NCI-H2227 treated with DMSO at 0.1 percent for 48 hours (cell line): Measurements from ENCODE around the gene DLGAP1.
A peak's percentile ranks its signal among the peaks of the same experiment; 100 is the strongest.
"Not testable (repeated sequence)": the region's sequence is repeated elsewhere in the genome, so short reads cannot be mapped to it uniquely, and the experiment has no call there.

Experiments
- DNase-seq: peaks from one replicate; lab custom pipeline; 2025; lab: John Stamatoyannopoulos, UW

Gene DLGAP1

DNA sequence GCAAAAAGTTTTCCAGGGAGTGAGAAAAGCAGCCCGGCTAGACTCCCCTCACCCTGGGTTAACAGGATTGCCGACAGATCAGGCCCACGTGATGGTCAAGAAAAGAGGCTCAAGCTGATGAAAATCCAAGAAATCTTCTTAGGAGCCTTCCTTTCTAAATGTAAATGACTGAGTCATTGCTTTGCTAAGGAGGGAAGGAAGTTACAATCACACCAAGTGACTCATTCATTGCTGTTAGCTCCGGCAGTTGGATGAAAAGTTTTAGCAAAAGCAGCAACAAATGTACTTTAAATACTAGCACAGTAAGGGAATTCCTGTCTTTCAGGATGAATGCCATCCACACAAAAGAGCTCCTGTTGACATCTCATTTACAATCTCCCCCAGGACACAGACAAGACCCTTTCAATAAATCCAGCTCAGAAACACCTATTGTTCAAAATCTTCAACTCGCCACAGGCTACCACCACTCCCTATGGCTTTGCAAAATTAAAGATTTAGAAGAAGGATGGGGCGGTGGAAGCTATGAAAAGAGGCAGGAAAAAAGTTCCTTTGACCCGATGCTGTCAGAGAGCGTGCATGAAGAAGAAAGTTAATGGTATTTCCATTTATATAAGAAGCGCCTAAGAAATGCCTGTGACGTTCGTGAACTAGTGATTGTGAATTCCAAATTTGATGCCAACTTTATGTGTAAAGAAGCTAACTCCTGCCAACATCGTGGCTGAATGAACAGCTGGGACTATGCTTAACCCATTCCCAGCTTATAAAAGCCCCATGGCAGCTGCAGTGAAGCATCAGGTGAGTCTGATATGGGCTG lies 851.5 kb downstream of the DLGAP1 start:
- DNase-seq: no peak

DNA sequence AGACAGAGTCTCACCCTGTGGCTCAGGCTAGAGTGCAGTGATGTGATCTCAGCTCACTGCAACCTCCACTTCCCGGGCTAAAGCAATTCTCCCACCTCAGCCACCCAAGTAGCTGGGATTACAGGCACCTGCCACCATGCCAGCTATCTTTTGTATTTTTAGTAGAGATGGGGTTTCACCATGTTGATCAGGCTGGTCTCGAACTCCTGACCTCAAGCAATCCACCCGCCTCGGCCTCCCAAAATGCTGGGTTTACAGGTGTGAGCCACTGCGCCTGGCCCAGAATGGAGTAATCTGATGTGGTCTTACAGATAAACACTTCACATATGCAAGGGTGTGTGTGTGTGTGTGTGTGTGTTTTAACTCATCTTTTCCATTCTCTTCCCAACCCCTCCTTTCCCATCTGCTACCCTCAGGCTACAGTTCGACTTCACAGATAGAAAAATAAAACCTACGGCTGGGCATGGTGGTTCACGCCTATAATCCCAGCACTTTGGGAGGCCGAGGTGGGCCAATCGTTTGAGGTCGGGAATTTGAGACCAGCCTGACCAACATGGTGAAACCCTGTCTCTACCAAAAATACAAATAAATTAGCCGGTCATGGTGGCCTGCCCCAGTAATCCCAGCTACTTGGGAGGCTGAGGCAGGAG lies 853.9 kb downstream of the DLGAP1 start:
- DNase-seq: not testable (repeated sequence)

DNA sequence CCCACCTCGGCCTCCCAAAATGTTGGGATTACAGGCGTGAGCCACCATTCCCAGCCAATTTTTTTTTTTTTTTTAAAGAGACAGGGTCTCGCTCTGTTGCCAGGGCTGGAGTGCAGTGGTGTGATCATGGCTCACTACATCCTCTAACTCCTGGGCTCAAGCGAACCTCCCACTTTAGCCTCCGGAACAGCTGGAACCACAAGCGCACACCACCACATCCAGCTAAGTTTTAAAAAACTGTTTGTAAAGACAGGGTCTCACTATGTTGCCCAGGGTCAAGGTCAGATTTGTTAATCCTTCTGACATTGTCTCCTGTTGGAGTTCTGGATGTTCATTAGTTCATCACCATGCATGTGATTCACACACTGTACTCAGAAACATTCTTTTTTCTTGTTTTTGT lies 855.2 kb downstream of the DLGAP1 start:
- no peak for DNase-seq

DNA sequence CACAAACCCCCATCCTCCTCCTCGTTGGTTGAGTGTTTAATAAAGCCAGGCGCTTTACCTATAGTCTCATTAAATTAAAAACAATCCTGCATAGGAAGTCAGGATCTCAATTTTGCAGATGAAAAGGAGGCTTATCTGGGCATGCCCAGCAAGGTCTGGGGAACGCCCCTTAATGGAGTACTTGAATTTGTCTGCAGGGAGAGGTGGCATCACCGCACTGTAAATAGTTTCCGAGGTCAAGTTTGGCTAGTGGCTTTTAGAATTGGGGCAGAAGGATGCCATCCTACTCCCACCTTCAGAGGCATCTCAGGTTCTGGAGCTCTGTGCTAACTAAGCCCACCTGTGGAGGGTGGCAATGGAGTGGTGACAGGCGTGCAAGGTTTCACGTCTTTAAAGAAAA lies 855.9 kb downstream of the DLGAP1 start:
- DNase-seq: no peak

DNA sequence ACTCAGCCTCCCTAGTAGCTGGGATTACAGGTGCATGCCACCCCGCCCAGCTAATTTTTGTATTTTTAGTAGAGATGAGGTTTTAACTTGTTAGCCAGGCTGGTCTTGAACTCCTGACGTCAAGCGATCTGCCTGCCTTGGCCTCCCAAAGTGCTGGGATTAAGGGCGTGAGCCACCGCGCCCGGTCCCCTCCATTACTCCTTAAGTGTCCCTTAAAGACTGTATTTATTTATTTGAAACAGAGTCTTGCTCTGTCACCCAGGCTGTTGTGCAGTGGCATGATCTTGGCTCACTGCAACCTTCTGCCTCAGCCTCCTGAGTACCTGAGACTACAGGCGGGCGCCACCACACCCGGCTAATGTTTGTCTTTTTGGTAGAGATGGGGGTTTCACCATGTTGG lies 856.5 kb downstream of the DLGAP1 start:
- no peak for DNase-seq

DNA sequence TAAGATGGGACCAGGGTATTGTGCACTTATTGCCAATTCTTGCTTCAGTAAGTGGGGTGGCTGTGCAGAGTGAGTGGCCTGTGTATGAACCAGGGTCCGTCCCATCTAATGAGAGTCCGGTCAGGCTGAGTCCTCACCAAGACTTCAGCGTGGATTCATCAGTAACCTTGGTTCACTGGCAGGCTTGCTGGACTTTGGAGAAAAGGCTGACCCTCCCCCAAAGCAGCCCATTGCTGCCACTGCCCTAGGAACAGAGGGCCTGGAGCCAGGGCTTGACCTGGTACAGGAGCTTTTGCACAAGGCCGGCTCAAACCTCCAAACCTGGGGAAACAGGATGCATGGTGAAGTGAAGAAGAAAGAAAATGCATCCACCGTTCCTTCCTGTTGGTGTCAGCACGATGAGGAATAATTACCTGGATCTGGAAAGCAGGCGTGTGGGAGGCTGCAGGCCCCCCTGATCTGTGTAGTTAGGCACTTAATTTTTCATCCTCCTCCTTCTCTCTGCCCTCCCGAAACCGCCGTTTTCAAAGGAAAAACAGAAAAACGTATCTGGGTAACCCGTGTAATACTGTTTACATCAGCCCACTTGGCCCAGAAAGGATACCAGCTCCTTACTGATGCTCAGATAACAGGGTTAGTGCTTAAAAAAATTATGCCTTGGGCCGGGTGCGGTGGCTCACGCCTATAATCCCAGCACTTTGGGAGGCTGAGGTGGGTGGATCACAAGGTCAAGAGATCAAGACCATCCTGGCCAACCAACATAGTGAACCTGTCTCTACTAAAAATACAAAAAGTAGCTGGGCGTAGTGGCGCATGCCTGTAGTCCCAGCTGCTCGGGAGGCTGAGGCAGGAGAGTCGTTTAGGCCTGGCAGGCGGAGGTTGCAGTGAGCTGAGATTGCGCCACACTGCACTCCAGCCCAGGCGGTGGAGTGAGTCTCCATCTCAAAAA lies 857.4 kb downstream of the DLGAP1 start:
- DNase-seq: no peak

DNA sequence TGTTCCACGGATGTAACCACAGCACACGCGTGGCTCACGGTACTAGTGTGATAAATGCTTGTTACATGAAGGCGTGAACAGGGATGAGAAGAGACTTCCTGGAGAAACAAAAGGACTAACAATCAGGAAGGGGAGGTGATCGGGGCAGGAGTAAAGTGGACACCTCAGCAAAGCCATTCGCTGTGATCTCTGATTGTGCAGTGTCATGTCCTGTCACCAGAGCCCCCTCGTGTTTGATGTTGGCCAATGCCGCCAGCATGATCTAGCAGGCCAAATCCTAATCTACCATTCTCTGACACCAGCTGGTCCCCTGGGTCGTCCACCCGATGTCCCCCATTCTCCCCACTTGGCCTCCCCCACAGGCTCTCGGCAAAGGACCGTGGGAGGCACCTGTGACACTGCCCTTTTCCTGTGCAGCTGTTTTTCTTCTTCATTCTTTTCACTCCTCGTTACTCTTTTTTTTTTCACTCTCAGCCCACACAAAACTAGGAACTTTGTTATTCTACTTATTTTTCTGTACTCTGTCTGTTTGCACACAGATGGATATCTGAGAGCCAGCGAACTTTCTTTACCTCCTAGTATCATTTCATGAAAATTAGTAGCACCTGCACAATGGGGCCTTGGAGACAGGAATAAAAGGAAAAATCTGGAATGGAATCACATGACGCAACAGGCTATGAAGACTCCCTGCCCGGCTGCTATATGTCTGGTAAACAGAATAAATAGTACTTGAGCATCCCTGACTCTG lies 858.3 kb downstream of the DLGAP1 start:
- no peak for DNase-seq

DNA sequence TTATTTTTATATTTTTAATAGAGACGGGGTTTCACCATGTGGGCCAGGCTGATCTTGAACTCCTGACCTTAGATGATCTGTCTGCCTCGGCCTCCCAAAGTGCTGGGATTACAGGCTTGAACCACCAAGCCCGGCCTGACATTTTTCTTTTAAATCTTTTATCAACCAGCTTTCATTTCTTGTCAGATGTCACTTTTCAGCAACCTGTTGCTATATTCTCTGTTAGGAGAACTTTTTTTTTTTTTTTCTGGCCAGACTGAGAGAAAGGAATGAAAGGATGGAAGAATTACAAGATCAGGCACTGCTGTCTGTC lies 858.8 kb downstream of the DLGAP1 start:
- DNase-seq: no peak

DNA sequence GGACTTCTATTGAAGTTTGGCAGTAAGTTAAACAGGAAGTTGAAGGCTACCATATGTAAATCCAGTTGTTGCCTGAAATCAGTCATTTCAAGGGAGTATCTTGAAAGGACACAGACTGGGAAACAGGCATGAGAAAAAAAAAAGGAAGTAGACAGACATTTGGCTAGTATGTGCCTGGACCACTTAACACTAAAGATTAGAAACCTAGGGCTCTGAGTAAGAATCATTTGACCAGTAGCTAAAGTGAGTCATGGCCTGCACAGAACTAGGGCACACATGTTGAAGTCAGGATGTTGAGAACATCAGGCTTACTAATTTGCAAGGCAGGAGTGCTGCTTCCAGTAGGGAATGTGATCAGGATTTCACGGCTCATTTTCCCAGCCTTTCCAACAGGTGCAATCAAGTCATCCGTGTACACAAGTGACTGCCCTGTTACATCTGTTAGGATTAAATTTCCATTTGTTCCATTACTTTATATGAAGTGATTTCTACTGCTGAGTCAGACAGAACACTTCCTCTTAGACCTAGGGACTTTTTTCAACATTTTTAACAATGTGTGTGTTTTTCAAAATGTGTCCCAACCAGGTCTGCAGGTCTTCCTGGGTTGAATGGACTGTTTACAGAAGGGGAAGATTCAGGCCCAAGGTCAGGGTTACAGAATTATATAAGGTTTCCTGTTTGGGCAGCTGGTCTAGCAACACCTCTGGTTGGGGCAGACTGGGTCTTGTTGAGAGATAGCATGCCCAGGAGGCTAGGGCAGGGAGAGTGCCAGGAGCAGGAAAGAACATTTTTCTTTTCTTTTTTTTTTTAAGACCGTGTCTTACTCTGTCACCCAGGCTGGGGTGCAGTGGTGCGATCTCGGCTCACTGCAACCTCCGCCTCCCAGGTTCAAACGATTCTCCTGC lies 859.5 kb downstream of the DLGAP1 start:
- DNase-seq: no peak

DNA sequence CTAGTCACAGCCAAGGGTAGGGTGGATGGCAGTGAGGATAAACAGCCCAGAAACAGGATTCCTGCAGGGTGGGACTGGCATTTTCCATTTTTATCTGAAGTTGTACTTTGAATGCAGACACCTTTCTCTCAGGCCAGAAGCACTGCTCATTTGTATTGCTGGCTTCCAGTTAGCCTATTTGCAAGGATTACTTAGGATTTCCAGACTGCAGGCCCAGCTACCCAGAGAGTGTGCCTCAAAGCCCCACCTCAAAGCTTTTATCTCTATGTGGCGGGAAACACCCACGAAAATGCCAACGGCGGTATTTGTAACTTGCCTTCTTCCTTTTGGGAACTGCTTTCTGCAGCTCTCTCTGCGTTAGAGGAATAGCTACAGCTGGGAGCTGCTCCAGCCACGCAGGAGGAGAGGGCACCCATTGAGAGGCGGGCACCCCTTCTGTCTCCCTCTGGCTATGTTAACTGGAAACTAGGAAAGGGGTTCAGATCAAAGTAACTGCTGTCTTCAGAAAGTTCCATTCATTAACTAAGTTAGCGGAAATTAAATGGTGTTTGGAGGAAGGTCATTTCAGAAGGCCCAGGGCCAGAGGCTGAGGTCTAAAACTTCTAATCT lies 860.2 kb downstream of the DLGAP1 start:
- DNase-seq: no peak

DNA sequence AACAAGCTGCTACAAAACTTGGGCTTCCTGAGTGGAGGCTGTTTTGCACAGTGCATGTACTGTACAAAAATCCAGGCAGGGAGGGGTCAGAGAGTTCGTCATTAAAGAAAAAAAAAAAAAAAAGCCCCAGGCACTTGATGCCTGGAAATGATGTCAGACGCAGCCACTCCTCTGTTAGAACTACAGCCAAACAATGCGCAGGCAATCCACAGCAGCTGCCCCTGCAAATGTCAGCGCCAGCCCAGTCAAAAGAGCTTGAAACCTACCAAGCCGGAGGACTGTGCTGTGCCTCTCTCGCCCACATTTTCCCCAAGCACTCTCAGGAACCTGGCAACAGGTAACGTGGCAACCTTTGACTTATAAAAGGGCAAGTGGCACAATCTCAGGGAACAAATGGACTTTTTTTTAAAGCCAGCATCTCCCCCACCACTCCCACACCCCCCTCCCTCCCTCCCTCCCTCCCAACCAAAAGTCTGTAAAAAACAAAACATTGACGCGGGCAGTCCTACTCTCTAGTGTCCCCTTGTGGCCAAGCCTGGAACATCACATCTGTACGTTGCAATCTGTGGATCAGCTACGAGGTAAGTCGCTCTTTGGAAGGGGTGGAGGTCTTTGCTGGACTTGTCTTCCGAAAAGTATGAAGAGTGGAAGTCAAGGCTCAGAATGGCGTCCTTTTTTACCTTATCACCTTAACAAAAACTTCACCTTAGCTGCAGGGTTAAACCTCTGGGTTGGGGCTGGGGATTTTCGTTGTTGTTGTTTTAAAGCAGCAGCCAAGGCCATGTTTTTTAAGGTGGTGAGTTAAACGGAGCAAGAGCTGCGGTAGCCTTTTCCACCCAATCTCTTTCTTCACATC lies 861.0 kb downstream of the DLGAP1 start:
- peak; percentile 87 for DNase-seq

DNA sequence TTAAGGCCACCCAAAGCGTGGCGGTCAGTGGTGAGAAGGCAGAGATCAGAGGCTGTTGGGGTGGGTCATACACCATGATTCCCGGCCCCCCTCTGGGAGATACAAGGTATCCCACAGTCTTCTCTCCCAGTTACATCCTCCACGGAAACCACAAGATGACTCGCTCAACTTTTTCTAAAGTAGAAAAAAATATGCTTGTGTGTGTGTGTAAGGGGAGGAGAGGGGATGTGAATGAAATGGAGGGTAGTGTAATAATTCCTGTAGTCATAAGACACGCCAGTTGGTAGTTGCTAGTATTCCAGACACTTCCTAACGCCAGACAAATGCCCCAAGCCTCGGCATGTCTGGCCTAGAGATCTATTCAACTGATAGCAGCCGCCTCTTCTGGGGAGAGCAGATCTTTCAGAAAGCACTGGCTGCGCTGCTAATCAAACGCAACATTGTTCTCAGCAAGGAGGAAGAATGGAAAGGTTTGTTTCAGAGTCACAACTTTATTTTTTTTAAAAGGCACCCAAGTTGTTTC lies 861.7 kb downstream of the DLGAP1 start:
- DNase-seq: no peak

DNA sequence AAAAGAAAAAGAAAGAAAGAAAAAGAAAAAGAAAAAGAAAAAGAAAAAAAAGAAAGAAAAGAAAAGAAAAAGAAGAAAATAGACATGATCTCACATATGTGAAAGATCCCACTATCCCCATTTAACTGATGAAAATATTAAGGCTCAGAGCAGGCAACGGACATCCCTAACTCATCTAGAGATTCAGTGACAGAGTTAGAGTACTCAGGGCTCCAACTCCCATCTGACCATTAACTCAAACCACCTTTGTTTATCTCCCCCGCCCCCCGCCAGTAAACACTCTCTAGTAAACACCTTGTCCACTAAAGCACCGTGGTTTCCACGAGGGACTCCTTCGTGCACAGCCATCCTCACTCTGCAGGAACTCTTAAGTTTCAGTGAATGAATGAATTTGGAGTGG lies 862.2 kb downstream of the DLGAP1 start:
- DNase-seq: no peak

DNA sequence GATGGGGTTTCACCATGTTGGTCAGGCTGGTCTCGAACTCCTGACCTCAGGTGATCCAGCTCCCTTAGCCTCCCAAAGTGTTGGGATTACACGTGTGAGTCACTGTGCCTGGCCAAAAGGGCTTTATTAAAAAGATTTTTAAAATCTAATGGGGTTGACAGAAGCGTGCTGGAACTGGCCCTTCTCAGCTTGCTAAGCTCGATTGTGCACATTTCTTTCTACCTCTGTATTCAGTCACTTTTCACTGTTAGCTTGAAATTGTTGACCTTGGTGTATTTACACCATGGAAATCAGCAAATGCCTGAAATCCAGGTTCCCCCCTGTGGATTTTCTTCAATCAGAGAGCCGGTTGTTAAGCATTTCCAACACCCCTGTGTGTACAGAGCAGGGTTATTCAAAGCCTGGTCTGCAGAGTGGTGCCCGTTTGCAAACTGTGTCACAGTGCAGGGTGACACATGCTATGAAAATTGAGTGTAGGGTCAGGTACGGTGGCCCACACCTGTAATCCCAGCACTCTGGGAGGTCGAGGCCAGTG lies 864.9 kb downstream of the DLGAP1 start:
- no peak for DNase-seq

DNA sequence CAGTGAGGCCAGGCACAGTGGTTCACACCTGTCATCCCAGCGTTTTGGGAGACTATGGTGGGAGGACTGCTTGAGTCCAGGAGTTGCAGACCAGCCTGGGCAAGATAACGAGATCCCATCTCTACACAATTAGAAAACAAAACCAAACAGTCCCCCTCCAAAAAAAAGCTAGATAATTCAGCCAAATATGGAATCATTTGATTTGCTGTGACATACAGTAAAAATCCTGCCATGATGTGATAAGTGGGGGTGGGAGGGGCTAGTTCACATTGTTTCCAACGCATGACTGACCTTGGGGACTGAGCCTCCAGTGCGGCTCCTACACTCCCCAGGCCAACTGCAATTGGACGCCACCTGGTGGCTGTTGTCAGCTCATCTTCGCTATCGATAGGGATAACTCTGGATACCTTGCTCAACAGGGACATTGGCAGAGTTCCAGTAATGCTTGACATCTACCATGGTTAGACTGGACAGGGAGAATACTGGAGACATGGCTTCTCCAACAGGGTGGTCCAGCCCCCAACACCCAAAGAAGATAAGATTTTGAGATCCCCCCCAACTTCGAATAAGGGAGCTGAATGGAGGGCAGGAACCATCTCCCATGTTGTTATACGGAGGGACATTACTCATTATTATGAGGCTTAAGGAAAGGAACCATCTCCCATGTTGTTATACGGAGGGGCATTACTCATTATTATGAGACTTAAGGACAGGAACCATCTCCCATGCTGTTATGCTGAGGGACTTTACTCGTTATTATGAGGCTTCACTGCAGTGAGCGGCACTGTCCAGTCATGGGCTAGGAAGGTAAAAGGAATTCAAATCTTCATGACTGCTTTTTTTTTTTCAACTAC lies 869.2 kb downstream of the DLGAP1 start:
- no peak for DNase-seq

DNA sequence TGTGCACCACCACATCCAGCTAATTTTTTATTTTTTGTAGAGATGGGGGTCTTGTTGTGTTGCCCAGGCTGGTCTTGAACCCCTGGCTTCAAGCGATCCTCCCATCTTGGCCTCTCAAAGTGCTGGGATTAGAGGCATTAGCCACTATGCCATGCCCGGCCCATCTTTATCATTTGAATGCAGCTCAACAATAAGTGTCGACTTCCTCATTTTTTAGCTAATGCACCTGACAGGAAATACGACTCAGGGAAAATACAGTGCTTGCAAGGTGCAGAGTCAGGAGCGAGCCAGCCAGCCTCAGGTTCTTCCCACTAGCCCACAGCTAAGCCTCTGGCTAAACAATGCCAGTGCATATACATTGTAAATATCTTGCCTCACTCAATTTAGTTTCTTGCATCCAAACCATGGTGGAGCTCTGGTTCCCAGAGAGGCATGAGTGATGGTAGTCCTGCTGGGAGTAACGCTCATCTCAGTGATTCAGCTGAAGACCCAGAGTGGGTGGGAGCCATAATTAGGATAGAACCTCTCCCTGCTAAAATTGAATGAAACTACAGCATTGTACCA lies 870.1 kb downstream of the DLGAP1 start:
- no peak for DNase-seq

DNA sequence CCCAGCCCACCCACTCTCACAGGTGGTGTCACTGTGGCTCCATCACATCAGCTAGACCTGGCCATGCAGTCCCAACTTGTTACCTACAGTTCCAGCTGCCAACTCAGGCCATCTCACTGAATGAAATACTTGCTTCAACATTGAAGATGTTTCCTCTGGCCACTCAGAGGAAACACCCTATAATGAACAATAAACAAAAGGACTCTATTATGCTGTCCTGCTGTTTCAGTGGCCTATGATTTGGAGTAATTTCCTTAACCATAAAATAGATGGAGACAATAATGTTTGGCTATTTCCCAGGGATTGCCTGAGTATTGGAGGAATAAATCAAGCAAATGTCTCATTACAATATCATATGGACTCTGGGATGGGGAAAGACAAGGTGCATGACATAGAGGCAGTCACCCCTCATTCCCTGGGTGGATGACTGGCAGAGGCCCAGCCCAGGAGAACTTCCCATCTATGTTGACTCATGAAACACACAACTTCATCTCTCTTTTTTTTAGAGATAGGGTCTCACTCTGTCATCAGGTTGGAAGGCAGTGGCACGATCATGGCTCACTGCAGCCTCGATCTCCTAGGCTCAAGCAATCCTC lies 870.7 kb downstream of the DLGAP1 start:
- DNase-seq: no peak
